T-cell (primary cell): ENCODE data around the gene ZNF385A. TPM values are rescaled to one million over a fixed set of nuclear protein-coding genes. Genes with fewer than 3 reads are reported as not detected.

Source experiments
- ATAC-seq, 4 experiments: fragments of 200-7000 bp in 3 of 4; fragments of 150-1000 bp in 1 of 4; cut with Tn5 transposase; replicated peaks in 1 of 4; 1 replicate in 3 of 4; 2 replicates in 1 of 4; pipeline ENCODE4 v1.10.0; 2021; ENCODE audit warnings: moderate library complexity in 3 of 4, mild to moderate bottlenecking in 2 of 4, moderate number of reproducible peaks in 1 of 4
- CTCF ChIA-PET, 2 donors: fragments of 300-600 bp; sonication (Branson Sonifier 250); formaldehyde crosslinking; loops; one replicate each; lab custom pipeline; 2022; ENCODE audit warnings: antibody characterized with exemption in 2 of 2; lab: Charles Lee
- POLR2A ChIA-PET, 2 donors: fragments of 300-600 bp; sonication (Branson Sonifier 250); formaldehyde crosslinking; loops; one replicate each; lab custom pipeline; 2022; ENCODE audit warnings: antibody characterized with exemption in 2 of 2; lab: Charles Lee
- DNase-seq, 35 experiments: peaks; one replicate each; pipeline versions ENCODE4 v3.0.0 to v3.0.0-alpha.2; 2013 to 2023
- H3K27ac ChIP-seq: one replicate; pipeline ENCODE4 v1.5.1; 2013; ENCODE audit warnings: low read length
- H3K27me3 ChIP-seq, 2 experiments: replicated peaks in 1 of 2; 1 replicate in 1 of 2; 2 replicates in 1 of 2; pipeline versions ENCODE4 v1.6.1 to v1.7.0; 2013; ENCODE audit warnings: low read length in 1 of 2, mixed read lengths in 1 of 2; ENCODE audit not compliant: control insufficient read depth in 2 of 2, insufficient read depth in 2 of 2; ENCODE audit errors: extremely low read depth in 1 of 2
- H3K36me3 ChIP-seq, 2 donors: 1 replicate in 1 of 2; 2 replicates in 1 of 2; pipeline versions ENCODE4 v1.6.1 to v1.7.0; 2013; ENCODE audit warnings: low read length in 1 of 2; ENCODE audit not compliant: control insufficient read depth in 2 of 2, insufficient read depth in 1 of 2; ENCODE audit errors: extremely low read depth in 1 of 2
- H3K4me1 ChIP-seq, 2 experiments: 1 replicate in 1 of 2; 2 replicates in 1 of 2; pipeline versions ENCODE4 v1.6.1 to v1.7.0; 2013; ENCODE audit warnings: low read length in 2 of 2, mixed read lengths in 1 of 2; ENCODE audit not compliant: insufficient read depth in 2 of 2, control insufficient read depth in 1 of 2; ENCODE audit errors: extremely low read depth in 1 of 2
- H3K4me3 ChIP-seq, 2 donors: 1 replicate in 1 of 2; 2 replicates in 1 of 2; pipeline versions ENCODE4 v1.5.1 to v1.7.0; 2013; ENCODE audit warnings: mild to moderate bottlenecking in 2 of 2, low read length in 1 of 2, moderate library complexity in 1 of 2; ENCODE audit not compliant: control insufficient read depth in 1 of 2; ENCODE audit errors: extremely low read depth in 1 of 2
- H3K9me3 ChIP-seq: 2 replicates; pipeline ENCODE4 v1.7.0; 2013
- H3K27ac Mint-ChIP-seq, 2 donors: one replicate each; pipeline ENCODE4 v1.8.0; 2020 to 2021; ENCODE audit warnings: mild to moderate bottlenecking in 2 of 2, mixed read lengths in 2 of 2
- H3K27me3 Mint-ChIP-seq, 2 donors: one replicate each; pipeline ENCODE4 v1.8.0; 2021 to 2022; ENCODE audit warnings: mixed read lengths in 2 of 2
- H3K36me3 Mint-ChIP-seq: one replicate; pipeline ENCODE4 v1.8.0; 2021; ENCODE audit warnings: mixed read lengths
- H3K4me1 Mint-ChIP-seq, 3 donors: one replicate each; pipeline ENCODE4 v1.8.0; 2020 to 2022; ENCODE audit warnings: mixed read lengths in 3 of 3, mild to moderate bottlenecking in 1 of 3
- H3K4me3 Mint-ChIP-seq, 3 donors: one replicate each; pipeline ENCODE4 v1.8.0; 2020 to 2022; ENCODE audit warnings: mild to moderate bottlenecking in 3 of 3, mixed read lengths in 3 of 3, moderate library complexity in 3 of 3
- H3K9me3 Mint-ChIP-seq, 3 donors: one replicate each; pipeline ENCODE4 v1.8.0; 2020 to 2022; ENCODE audit warnings: mixed read lengths in 3 of 3
- WGBS: methylation state at CpG from one replicate; pipeline ENCODE4 v1.1.5; 2013; ENCODE audit warnings: missing lambda C conversion rate; ENCODE audit not compliant: insufficient coverage; 5-methylcytosine and 5-hydroxymethylcytosine counted together
- total RNA-seq, 35 experiments: library from RNA in 6 of 35; stranded (reverse) in 6 of 35; fragments of 120-200 nt in 1 of 35; gene quantifications; one replicate each; pipeline versions ENCODE4 v1.2.1 to v1.2.4 and lab custom pipeline; 2013 to 2026

Gene ZNF385A
- total RNA-seq, 5 donors from 2014 or later (not counting 1 experiment from before 2014, with no cell fraction given): 0.90 to 2.7 (median 1.2) TPM

- Mint-ChIP-seq H3K4me1 (peaks cover 12 to 33% (median 19%) of the 10 kb centered on the region in 3 donors), H3K9me3 (no peaks in the 10 kb centered on the region), H3K4me3 (peak overlapping the region in 1 of 3 donors; percentile 79), H3K27ac (peak overlapping the region in 1 of 2 donors; percentile 44), H3K27me3 (no peaks in the 10 kb centered on the region), H3K36me3 (peaks cover 12% of the 10 kb centered on the region)
- Histone ChIP-seq H3K27me3 (peaks cover 0 to 2% of the 10 kb centered on the region in 2 experiments), H3K4me1 (peaks cover 6 to 29% of the 10 kb centered on the region in 2 experiments), H3K9me3 (no peaks in the 10 kb centered on the region), H3K27ac (no peak overlapping the region), H3K4me3 (no peak overlapping the region), H3K36me3 (no peaks in the 10 kb centered on the region)
- ChIA-PET CTCF (no interaction called here), POLR2A (no interaction called here)
- WGBS: 80% methylated on average over 1 of the region's 3 CpGs
- no peak for DNase-seq
- no peak for ATAC-seq
Measured at GRCh38 chr12:54389134-54389508, 4.6 kb upstream of the ZNF385A start.

DNA sequence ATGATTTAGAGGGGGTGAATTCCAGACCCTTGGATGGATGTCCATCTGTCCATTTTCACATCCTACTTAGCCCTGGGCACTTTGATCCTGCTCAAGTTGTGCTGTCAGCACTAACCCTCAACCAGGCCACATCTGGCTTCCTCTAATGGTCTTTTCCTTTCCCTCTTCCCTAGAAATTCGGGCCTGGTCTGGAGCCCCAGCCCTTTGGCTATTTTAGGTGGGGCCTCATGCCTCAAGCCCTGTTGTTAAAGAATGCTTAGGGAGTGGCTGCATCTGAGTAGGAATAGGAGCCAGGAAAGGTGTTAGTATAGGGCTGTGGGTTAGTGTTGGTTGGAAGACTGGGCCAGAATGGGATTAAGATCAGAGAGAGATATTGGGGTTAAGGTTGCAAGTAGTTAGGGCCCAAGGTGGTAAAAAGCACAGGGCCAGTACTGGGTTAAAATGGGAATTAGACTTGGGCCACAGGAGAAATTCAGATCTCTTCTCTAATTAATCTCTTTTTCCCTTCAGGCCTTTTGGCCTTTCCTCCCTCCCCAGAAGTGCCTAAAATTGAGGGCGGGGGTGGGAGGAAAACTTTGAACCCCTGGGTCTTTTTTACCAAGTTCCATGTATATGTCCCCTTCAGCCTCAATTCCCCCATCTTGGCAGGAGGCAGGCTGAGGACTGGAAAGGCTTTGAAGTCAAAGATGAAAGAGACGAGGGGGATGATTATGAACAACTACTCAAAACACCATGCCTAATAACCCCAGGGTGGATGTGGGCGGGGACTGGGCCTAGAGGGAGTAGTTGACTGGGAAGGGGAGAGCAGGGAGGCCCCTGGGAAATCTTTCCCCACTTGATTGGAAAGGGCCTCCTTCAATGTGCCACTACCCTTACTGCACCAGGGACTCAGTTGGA, 4.0 kb upstream of the ZNF385A start:
- peaks cover 3 to 23% of the 10 kb centered on the region in 2 experiments for H3K4me1 ChIP-seq
- H3K36me3 Mint-ChIP-seq: peaks cover 6% of the 10 kb centered on the region
- DNase-seq (no peak), ATAC-seq (no peak)
- CTCF ChIA-PET: interaction anchor here (0.6 to 1.6 kb wide), 4 partner anchors 11 to 1379 kb away, joined by 3 to 4 read pairs (median 3); no protein-coding TSS in a partner anchor
- H3K9me3 Mint-ChIP-seq: no peaks in the 10 kb centered on the region
- no peak overlapping the region for H3K27ac ChIP-seq
- WGBS: no CpG with 5 or more reads among the region's 4 CpGs
- no peaks in the 10 kb centered on the region for H3K27me3 Mint-ChIP-seq
- H3K27me3 ChIP-seq: peaks cover 0 to 2% of the 10 kb centered on the region in 2 experiments
- H3K27ac Mint-ChIP-seq: peak overlapping the region; percentile 44 to 58
- peaks cover 6 to 30% (median 13%) of the 10 kb centered on the region in 3 donors for H3K4me1 Mint-ChIP-seq
- H3K4me3 ChIP-seq: no peak overlapping the region
- no peak overlapping the region for H3K4me3 Mint-ChIP-seq
- H3K9me3 ChIP-seq: no peaks in the 10 kb centered on the region
- POLR2A ChIA-PET: interaction anchor here in 1 of 2 donors (0.6 kb wide), 1 partner anchor 67 kb away, joined by 4 read pairs; no protein-coding TSS in a partner anchor
- no peaks in the 10 kb centered on the region for H3K36me3 ChIP-seq

GRCh38 chr12:54387114-54387467, 2.6 kb upstream of the ZNF385A start:
- Mint-ChIP-seq H3K27me3 (no peaks in the 10 kb centered on the region), H3K9me3 (no peaks in the 10 kb centered on the region), H3K27ac (peak overlapping the region; percentile 11 to 66), H3K4me3 (no peak overlapping the region), H3K4me1 (peaks cover 5 to 23% (median 13%) of the 10 kb centered on the region in 3 donors), H3K36me3 (peaks cover 4% of the 10 kb centered on the region)
- ChIA-PET CTCF (interaction anchor here (0.6 to 1.6 kb wide), 2 partner anchors 13 to 275 kb away, joined by 3 to 4 read pairs; no protein-coding TSS in a partner anchor), POLR2A (no interaction called here)
- Histone ChIP-seq H3K4me1 (peaks cover 3 to 19% of the 10 kb centered on the region in 2 experiments), H3K27me3 (peaks cover 0 to 2% of the 10 kb centered on the region in 2 experiments), H3K4me3 (no peak overlapping the region), H3K36me3 (no peaks in the 10 kb centered on the region), H3K27ac (no peak overlapping the region), H3K9me3 (no peaks in the 10 kb centered on the region)
- DNase-seq: no peak
- 100% methylated on average over 2 of the region's 3 CpGs for WGBS
- ATAC-seq: no peak

GRCh38 chr12:54386403-54387113, 2.0 kb upstream of the ZNF385A start:
- H3K27me3 Mint-ChIP-seq: no peaks in the 10 kb centered on the region
- H3K27ac ChIP-seq: no peak overlapping the region

GRCh38 chr12:54385251-54385914, 850 bp upstream of the ZNF385A start:
- ChIA-PET CTCF (interaction anchor here in 1 of 2 donors (0.5 kb wide), 1 partner anchor 1699 kb away, joined by 4 read pairs; no protein-coding TSS in a partner anchor), POLR2A (no interaction called here)
- H3K4me3 ChIP-seq: no peak overlapping the region
- no peaks in the 10 kb centered on the region for H3K36me3 ChIP-seq
- H3K4me1 Mint-ChIP-seq: peaks cover 1 to 18% (median 5%) of the 10 kb centered on the region in 3 donors
- no peaks in the 10 kb centered on the region for H3K9me3 Mint-ChIP-seq
- WGBS: 70% methylated on average over 8 of the region's 10 CpGs
- peaks cover 0 to 3% of the 10 kb centered on the region in 2 experiments for H3K4me1 ChIP-seq
- ATAC-seq (no peak), DNase-seq (no peak)
- no peak overlapping the region for H3K27ac ChIP-seq
- H3K4me3 Mint-ChIP-seq: no peak overlapping the region
- peaks cover 0 to 2% of the 10 kb centered on the region in 2 experiments for H3K27me3 ChIP-seq
- H3K27me3 Mint-ChIP-seq: no peaks in the 10 kb centered on the region
- H3K36me3 Mint-ChIP-seq: no peaks in the 10 kb centered on the region
- H3K9me3 ChIP-seq: no peaks in the 10 kb centered on the region
- no peak overlapping the region for H3K27ac Mint-ChIP-seq

More at GRCh38 chr12:54386403-54387113, 2.0 kb upstream of the ZNF385A start:
- H3K4me3 Mint-ChIP-seq: no peak overlapping the region
- ChIA-PET POLR2A (no interaction called here), CTCF (interaction anchor here (0.6 to 1.6 kb wide), 2 partner anchors 13 to 274 kb away, joined by 3 to 4 read pairs; no protein-coding TSS in a partner anchor)
- Histone ChIP-seq H3K27me3 (peaks cover 0 to 2% of the 10 kb centered on the region in 2 experiments), H3K9me3 (no peaks in the 10 kb centered on the region), H3K36me3 (no peaks in the 10 kb centered on the region), H3K4me1 (peaks cover 0 to 14% of the 10 kb centered on the region in 2 experiments), H3K4me3 (no peak overlapping the region)
- peaks cover under 1 to 18% (median 7%) of the 10 kb centered on the region in 3 donors for H3K4me1 Mint-ChIP-seq
- no peaks in the 10 kb centered on the region for H3K9me3 Mint-ChIP-seq
- WGBS: 88% methylated on average over 1 of the region's 3 CpGs
- no peaks in the 10 kb centered on the region for H3K36me3 Mint-ChIP-seq
- peak overlapping the region; percentile 11 to 66 for H3K27ac Mint-ChIP-seq
- DNase-seq: no peak
- ATAC-seq: no peak
